ENCODE results near the gene GEN1.

DNA sequence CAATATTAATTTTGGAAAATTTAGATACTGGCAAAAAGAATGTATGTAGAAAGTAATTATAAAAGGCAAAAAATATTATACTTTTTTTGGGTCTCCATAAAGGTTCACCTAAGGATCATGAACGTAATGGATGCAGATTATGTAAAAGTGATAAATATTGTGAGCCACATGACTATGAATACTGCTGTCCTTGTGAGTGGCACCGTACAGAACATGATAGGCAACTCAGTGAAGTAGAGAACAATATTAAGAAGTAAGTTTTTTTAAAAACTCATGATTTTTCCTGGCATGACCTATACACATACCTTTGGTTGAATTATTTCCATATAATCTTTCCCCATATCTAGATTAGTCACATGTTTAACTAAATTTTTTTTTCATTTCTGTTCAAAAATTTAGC, 18.6 kb downstream of the GEN1 start:
- TF ChIP-seq, protein P1, sequence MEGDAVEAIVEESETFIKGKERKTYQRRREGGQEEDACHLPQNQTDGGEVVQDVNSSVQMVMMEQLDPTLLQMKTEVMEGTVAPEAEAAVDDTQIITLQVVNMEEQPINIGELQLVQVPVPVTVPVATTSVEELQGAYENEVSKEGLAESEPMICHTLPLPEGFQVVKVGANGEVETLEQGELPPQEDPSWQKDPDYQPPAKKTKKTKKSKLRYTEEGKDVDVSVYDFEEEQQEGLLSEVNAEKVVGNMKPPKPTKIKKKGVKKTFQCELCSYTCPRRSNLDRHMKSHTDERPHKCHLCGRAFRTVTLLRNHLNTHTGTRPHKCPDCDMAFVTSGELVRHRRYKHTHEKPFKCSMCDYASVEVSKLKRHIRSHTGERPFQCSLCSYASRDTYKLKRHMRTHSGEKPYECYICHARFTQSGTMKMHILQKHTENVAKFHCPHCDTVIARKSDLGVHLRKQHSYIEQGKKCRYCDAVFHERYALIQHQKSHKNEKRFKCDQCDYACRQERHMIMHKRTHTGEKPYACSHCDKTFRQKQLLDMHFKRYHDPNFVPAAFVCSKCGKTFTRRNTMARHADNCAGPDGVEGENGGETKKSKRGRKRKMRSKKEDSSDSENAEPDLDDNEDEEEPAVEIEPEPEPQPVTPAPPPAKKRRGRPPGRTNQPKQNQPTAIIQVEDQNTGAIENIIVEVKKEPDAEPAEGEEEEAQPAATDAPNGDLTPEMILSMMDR (IDR thresholded peaks at IDR 0.05; ENCODE audit: low read length), result no peak
- TF ChIP-seq EZH2 (optimal IDR thresholded peaks at IDR 0.05; ENCODE audit: low read depth, low read length), result no peak
- no peak for TF ChIP-seq EZH2phosphoT487 (IDR thresholded peaks at IDR 0.05; ENCODE audit: low read length)

Data from MM.1S (cell line).